H9 (cell line): ENCODE measurements around the gene RAP1GAP2. TPM values are rescaled to one million over a fixed set of nuclear protein-coding genes. Genes with fewer than 3 reads are reported as not detected.

Experiments used
- DNase-seq: peaks from one replicate; pipeline ENCODE4 v3.0.0-alpha.2; 2017
- H2AFZ ChIP-seq: one replicate; pipeline ENCODE4 v1.6.1; 2013; ENCODE audit warnings: mild to moderate bottlenecking, low read length, control low read depth, moderate library complexity
- H2AK5ac ChIP-seq: 2 replicates; pipeline ENCODE4 v1.6.1; 2013; ENCODE audit warnings: low read length, control low read depth, mixed read lengths; ENCODE audit not compliant: insufficient read length
- H2BK120ac ChIP-seq: one replicate; pipeline ENCODE4 v1.6.1; 2013; ENCODE audit warnings: low read depth, mild to moderate bottlenecking, low read length, control low read depth, inconsistent platforms; ENCODE audit not compliant: poor library complexity, severe bottlenecking
- H2BK12ac ChIP-seq: 2 replicates; pipeline ENCODE4 v1.6.1; 2013; ENCODE audit warnings: low read length, control low read depth, mixed read lengths, low read depth; ENCODE audit not compliant: insufficient read length
- H2BK15ac ChIP-seq: 2 replicates; pipeline ENCODE4 v1.6.1; 2013; ENCODE audit warnings: low read depth, low read length, control low read depth
- H2BK20ac ChIP-seq: one replicate; pipeline ENCODE4 v1.6.1; 2013; ENCODE audit warnings: low read depth, mild to moderate bottlenecking, low read length, control low read depth, inconsistent platforms; ENCODE audit not compliant: poor library complexity, severe bottlenecking
- H2BK5ac ChIP-seq: 2 replicates; pipeline ENCODE4 v1.6.1; 2013; ENCODE audit warnings: low read length, control low read depth, mixed read lengths; ENCODE audit not compliant: insufficient read length
- H3K14ac ChIP-seq: 2 replicates; pipeline ENCODE4 v1.6.1; 2013; ENCODE audit warnings: low read length, control low read depth; ENCODE audit not compliant: insufficient read depth
- H3K18ac ChIP-seq: 2 replicates; pipeline ENCODE4 v1.6.1; 2013; ENCODE audit warnings: low read depth, mild to moderate bottlenecking, mixed read lengths, low read length, control low read depth; ENCODE audit not compliant: insufficient read length
- H3K23ac ChIP-seq: 2 replicates; pipeline ENCODE4 v1.6.1; 2013; ENCODE audit warnings: low read length, control low read depth, mixed read lengths, low read depth; ENCODE audit not compliant: insufficient read length
- H3K23me2 ChIP-seq: 2 replicates; pipeline ENCODE4 v1.6.1; 2013; ENCODE audit warnings: low read depth, mild to moderate bottlenecking, mixed read lengths, low read length, control low read depth; ENCODE audit not compliant: insufficient read length, poor library complexity, severe bottlenecking
- H3K27ac ChIP-seq: 2 replicates; pipeline ENCODE4 v1.5.1; 2013; ENCODE audit warnings: low read length, control low read depth, mixed read lengths, low read depth; ENCODE audit not compliant: insufficient read length
- H3K27me3 ChIP-seq: 2 replicates; pipeline ENCODE4 v1.6.1; 2013; ENCODE audit warnings: low read length, control low read depth, inconsistent platforms; ENCODE audit not compliant: insufficient read depth
- H3K4ac ChIP-seq: 2 replicates; pipeline ENCODE4 v1.6.1; 2013; ENCODE audit warnings: low read depth, mild to moderate bottlenecking, control low read depth, inconsistent platforms, low read length, moderate library complexity
- H3K4me1 ChIP-seq: 2 replicates; pipeline ENCODE4 v1.6.1; 2013; ENCODE audit warnings: low read length, control low read depth, inconsistent platforms; ENCODE audit not compliant: insufficient read depth
- H3K4me2 ChIP-seq: 2 replicates; pipeline ENCODE4 v1.6.1; 2013; ENCODE audit warnings: low read length, control low read depth, mixed read lengths; ENCODE audit not compliant: insufficient read length, insufficient read depth
- H3K56ac ChIP-seq: 2 replicates; pipeline ENCODE4 v1.6.1; 2013; ENCODE audit warnings: low read depth, mild to moderate bottlenecking, mixed read lengths, low read length, control low read depth; ENCODE audit not compliant: insufficient read length
- H3K79me1 ChIP-seq: 2 replicates; pipeline ENCODE4 v1.6.1; 2013; ENCODE audit warnings: low read depth, mild to moderate bottlenecking, moderate library complexity, low read length, control low read depth, inconsistent platforms; ENCODE audit not compliant: insufficient read depth, poor library complexity, severe bottlenecking
- H3K79me2 ChIP-seq: 2 replicates; pipeline ENCODE4 v1.6.1; 2013; ENCODE audit warnings: low read length, control low read depth, inconsistent platforms; ENCODE audit not compliant: insufficient read depth
- H3K9ac ChIP-seq: 2 replicates; pipeline ENCODE4 v1.6.1; 2013; ENCODE audit warnings: low read length, control low read depth, mixed read lengths; ENCODE audit not compliant: insufficient read length; ENCODE audit errors: extremely low read depth
- H3K9me3 ChIP-seq: one replicate; pipeline ENCODE4 v1.6.1; 2013; ENCODE audit warnings: low read depth, low read length, inconsistent platforms; ENCODE audit not compliant: control insufficient read depth
- H3T11ph ChIP-seq: one replicate; pipeline ENCODE4 v1.6.1; 2013; ENCODE audit warnings: mild to moderate bottlenecking, low read length, control low read depth, inconsistent platforms
- H4K20me1 ChIP-seq: one replicate; pipeline ENCODE4 v1.6.1; 2013; ENCODE audit not compliant: control insufficient read depth, insufficient read length, insufficient read depth
- H4K5ac ChIP-seq: 2 replicates; pipeline ENCODE4 v1.6.1; 2013; ENCODE audit warnings: low read depth, mild to moderate bottlenecking, mixed read lengths, low read length, control low read depth; ENCODE audit not compliant: insufficient read length
- H4K8ac ChIP-seq: replicated peaks from 2 replicates; pipeline ENCODE4 v1.6.1; 2013; ENCODE audit warnings: low read length, control low read depth, mixed read lengths, low read depth; ENCODE audit not compliant: insufficient read length
- H4K91ac ChIP-seq: 2 replicates; pipeline ENCODE4 v1.6.1; 2013; ENCODE audit warnings: low read depth, mild to moderate bottlenecking, moderate library complexity, mixed read lengths, low read length, control low read depth; ENCODE audit not compliant: insufficient read length
- H3K27ac Mint-ChIP-seq, 3 experiments: 2 replicates in 2 of 3; 3 replicates in 1 of 3; pipeline ENCODE4 v1.8.0; 2020 to 2021; ENCODE audit warnings: mixed read lengths in 3 of 3, mild to moderate bottlenecking in 1 of 3, moderate library complexity in 1 of 3
- H3K27me3 Mint-ChIP-seq: 2 replicates; pipeline ENCODE4 v1.8.0; 2021; ENCODE audit warnings: low read depth, mild to moderate bottlenecking, moderate library complexity, mixed read lengths
- H3K36me3 Mint-ChIP-seq, 3 experiments: 2 replicates in 2 of 3; 3 replicates in 1 of 3; pipeline ENCODE4 v1.8.0; 2020 to 2021; ENCODE audit warnings: low read depth in 3 of 3, mixed read lengths in 3 of 3; ENCODE audit not compliant: insufficient read depth in 1 of 3
- H3K4me1 Mint-ChIP-seq, 2 experiments: 2 replicates each; pipeline ENCODE4 v1.8.0; 2020; ENCODE audit warnings: mixed read lengths in 2 of 2
- H3K4me3 Mint-ChIP-seq, 2 experiments: 2 replicates in 1 of 2; 3 replicates in 1 of 2; pipeline ENCODE4 v1.8.0; 2020 to 2021; ENCODE audit warnings: mild to moderate bottlenecking in 2 of 2, mixed read lengths in 2 of 2, moderate library complexity in 1 of 2
- H3K9me3 Mint-ChIP-seq, 2 experiments: 2 replicates in 1 of 2; 3 replicates in 1 of 2; pipeline ENCODE4 v1.8.0; 2020; ENCODE audit warnings: mild to moderate bottlenecking in 2 of 2, mixed read lengths in 2 of 2, moderate library complexity in 1 of 2
- CTCF ChIP-seq: fragments of 200-600 bp; sonication (generic); conservative IDR thresholded peaks from 3 replicates; pipeline ENCODE4 v1.8.0; 2021; ENCODE audit warnings: antibody characterized with exemption, mild to moderate bottlenecking
- WGBS: extraction: QIAGEN DNeasy Blood & Tissue Kit; methylation state at CpG from one replicate; pipeline ENCODE4 v1.1.7; 2013; ENCODE audit warnings: missing lambda C conversion rate, low lambda C conversion rate, mixed read lengths; ENCODE audit not compliant: insufficient read length; ENCODE audit errors: extremely low coverage; 5-methylcytosine and 5-hydroxymethylcytosine counted together
- total RNA-seq: library from RNA; stranded (reverse); gene quantifications from 2 replicates; pipeline ENCODE4 v1.2.1, GENCODE V29; 2021

RAP1GAP2 gene
- total RNA-seq, 1 experiment from 2014 or later: 33.8 TPM

- Histone ChIP-seq H3K79me2 (no peaks in the 10 kb centered on the region), H2BK15ac (no peak overlapping the region; the same call in 1 of the 2 replicates), H3K27ac (no peak overlapping the region), H2AFZ (no peak overlapping the region), H3K56ac (no peak overlapping the region), H3K23me2 (peaks cover 7% of the 10 kb centered on the region), H3K79me1 (no peaks in the 10 kb centered on the region), H3K14ac (no peak overlapping the region; the same call in 1 of the 2 replicates), H3K9me3 (no peaks in the 10 kb centered on the region), H2BK20ac (no peak overlapping the region), H2BK120ac (no peak overlapping the region), H3K9ac (no peak overlapping the region), H4K8ac (no peak overlapping the region), H4K5ac (no peak overlapping the region), H2BK12ac (no peak overlapping the region), H3K27me3 (no peaks in the 10 kb centered on the region; the same call in 1 of the 2 replicates), H3K18ac (no peak overlapping the region), H3T11ph (no peak overlapping the region), H4K20me1 (no peaks in the 10 kb centered on the region), H3K4ac (no peak overlapping the region), H3K23ac (no peak overlapping the region), H2BK5ac (no peak overlapping the region), H2AK5ac (no peak overlapping the region), H3K4me1 (peaks cover 6% of the 10 kb centered on the region; the same call in 1 of the 2 replicates), H3K4me2 (no peak overlapping the region), H4K91ac (no peak overlapping the region)
- Mint-ChIP-seq H3K27me3 (peaks cover 12% of the 10 kb centered on the region), H3K4me1 (peaks cover 29 to 31% of the 10 kb centered on the region in 2 experiments), H3K36me3 (no peaks in the 10 kb centered on the region), H3K9me3 (no peaks in the 10 kb centered on the region), H3K27ac (no peak overlapping the region), H3K4me3 (no peak overlapping the region)
- no CpG with 5 or more reads among the region's 13 CpGs for WGBS
- TF ChIP-seq CTCF: no peak
- peak; percentile 68 for DNase-seq
Observed at GRCh38 chr17:2849327-2849670, 53.1 kb downstream of the RAP1GAP2 start.
